NT2/D1 (cell line): Measurements from ENCODE around the gene CATSPERD.

Source experiments
- DNase-seq: peaks from one replicate; pipeline ENCODE4 v3.0.0-alpha.2; 2011; ENCODE audit warnings: low read depth, low spot score
- H3K27me3 ChIP-seq: 2 replicates; pipeline ENCODE4 v1.6.0; 2011; ENCODE audit warnings: mild to moderate bottlenecking; ENCODE audit not compliant: insufficient read length, insufficient read depth
- H3K36me3 ChIP-seq: 2 replicates; pipeline ENCODE4 v1.6.1; 2011; ENCODE audit warnings: mild to moderate bottlenecking, low read length, mixed read lengths; ENCODE audit not compliant: insufficient read depth, insufficient read length
- H3K4me1 ChIP-seq: 2 replicates; pipeline ENCODE4 v1.5.1; 2011; ENCODE audit not compliant: insufficient read depth, insufficient read length
- H3K4me3 ChIP-seq: 2 replicates; pipeline ENCODE4 v1.5.1; 2011; ENCODE audit warnings: low read depth; ENCODE audit not compliant: insufficient read length
- H3K9ac ChIP-seq: 2 replicates; pipeline ENCODE4 v1.6.0; 2011; ENCODE audit warnings: low read depth; ENCODE audit not compliant: insufficient read length
- H3K9me3 ChIP-seq: 2 replicates; pipeline ENCODE4 v1.5.1; 2011; ENCODE audit warnings: mild to moderate bottlenecking, low read length; ENCODE audit not compliant: insufficient read depth
- SUZ12 ChIP-seq: IDR thresholded peaks from 2 replicates; pipeline ENCODE4 v1.6.1; 2011; ENCODE audit not compliant: insufficient read length, insufficient read depth; ENCODE audit errors: extremely low read depth
- YY1 ChIP-seq: IDR thresholded peaks from 2 replicates; pipeline ENCODE4 v1.6.1; 2011; ENCODE audit not compliant: insufficient read length, insufficient read depth
- ZNF274 ChIP-seq: IDR thresholded peaks from 2 replicates; pipeline ENCODE4 v1.6.1; 2011; ENCODE audit warnings: mild to moderate bottlenecking, low read depth, low read length

Gene CATSPERD

GRCh38 chr19:5786593-5787408 is 66.4 kb downstream of the CATSPERD start:
- peaks cover 79% of the 10 kb centered on the region for H3K36me3 ChIP-seq

GRCh38 chr19:5787409-5788182 is 67.2 kb downstream of the CATSPERD start:
- H3K4me3 ChIP-seq, result no peak overlapping the region
- peaks cover 71% of the 10 kb centered on the region for H3K36me3 ChIP-seq
- H3K9ac ChIP-seq, result no peak overlapping the region
- DNase-seq, result no peak
- H3K9me3 ChIP-seq, result no peaks in the 10 kb centered on the region
- H3K27me3 ChIP-seq, result no peaks in the 10 kb centered on the region
- no peak for TF ChIP-seq ZNF274
- peaks cover 5% of the 10 kb centered on the region for H3K4me1 ChIP-seq

More at GRCh38 chr19:5786593-5787408, 66.4 kb downstream of the CATSPERD start:
- DNase-seq, result no peak
- peaks cover 5% of the 10 kb centered on the region for H3K4me1 ChIP-seq
- H3K9ac ChIP-seq, result no peak overlapping the region
- TF ChIP-seq YY1, result no peak
- no peak for TF ChIP-seq ZNF274
- no peak for TF ChIP-seq SUZ12
- H3K4me3 ChIP-seq, result no peak overlapping the region
- no peaks in the 10 kb centered on the region for H3K27me3 ChIP-seq
- H3K9me3 ChIP-seq, result no peaks in the 10 kb centered on the region

DNA sequence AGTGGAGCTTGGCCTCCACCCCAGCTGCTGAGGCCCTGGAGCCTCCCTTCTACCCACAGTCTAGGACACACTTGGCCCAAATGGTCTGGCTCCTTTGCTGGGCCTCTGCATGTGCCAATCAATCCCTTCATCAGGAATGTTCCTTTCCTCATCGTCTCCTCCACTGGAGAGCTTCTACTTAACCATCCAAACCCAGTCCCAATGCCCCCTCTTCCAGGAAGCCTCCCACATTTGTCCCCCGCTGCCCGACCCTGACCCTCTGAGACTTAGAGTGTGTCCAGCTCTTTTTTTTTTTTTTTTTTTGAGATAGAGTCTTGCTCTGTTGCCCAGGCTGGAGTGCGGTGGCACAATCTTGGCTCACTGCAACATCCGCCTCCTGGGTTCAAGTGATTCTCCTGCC is 68.0 kb downstream of the CATSPERD start:
- Histone ChIP-seq H3K4me1 (peaks cover 5% of the 10 kb centered on the region), H3K9ac (no peak overlapping the region), H3K36me3 (peaks cover 64% of the 10 kb centered on the region), H3K4me3 (no peak overlapping the region), H3K9me3 (no peaks in the 10 kb centered on the region), H3K27me3 (no peaks in the 10 kb centered on the region)
- no peak for DNase-seq
- TF ChIP-seq ZNF274, result no peak
- TF ChIP-seq SUZ12, result no peak
- TF ChIP-seq YY1, result no peak

GRCh38 chr19:5789351-5789761 is 68.9 kb downstream of the CATSPERD start:
- Histone ChIP-seq H3K9ac (no peak overlapping the region), H3K36me3 (peaks cover 57% of the 10 kb centered on the region), H3K27me3 (no peaks in the 10 kb centered on the region), H3K4me1 (peaks cover 5% of the 10 kb centered on the region), H3K4me3 (no peak overlapping the region), H3K9me3 (no peaks in the 10 kb centered on the region)
- no peak for DNase-seq
- TF ChIP-seq YY1 (no peak), SUZ12 (no peak), ZNF274 (no peak)

DNA sequence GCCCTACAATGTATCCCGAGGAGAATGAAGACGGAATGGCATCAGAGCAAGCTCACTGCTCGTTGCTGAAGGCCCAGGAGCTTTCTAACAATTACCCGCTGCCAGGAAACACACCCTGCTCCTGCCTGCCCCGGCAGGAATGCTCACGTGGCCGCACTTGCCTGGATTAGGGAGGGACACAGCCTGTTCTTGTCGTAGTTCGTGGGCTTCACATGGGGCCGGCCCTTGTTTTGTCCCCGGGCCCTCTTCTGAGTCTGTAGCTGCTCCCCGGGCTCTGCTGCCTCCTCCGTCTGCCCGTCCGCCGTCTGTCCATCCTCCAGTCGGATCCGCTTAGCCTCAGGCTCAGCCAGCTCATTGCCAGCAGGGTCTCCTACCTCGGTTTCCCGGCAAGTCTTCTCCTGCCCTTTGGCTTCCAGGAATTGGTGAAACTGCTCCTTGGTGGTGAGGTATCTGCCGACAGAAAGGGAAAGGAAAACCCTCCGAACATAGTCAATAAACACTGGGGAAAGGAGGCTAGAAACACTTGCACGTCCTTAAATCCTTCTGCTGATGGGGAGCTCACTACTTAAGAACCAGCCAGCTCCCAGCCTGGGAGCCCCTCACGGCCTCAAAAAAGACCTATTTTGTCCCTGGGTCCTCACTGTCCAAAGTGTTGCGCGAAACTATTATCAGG is 69.6 kb downstream of the CATSPERD start:
- H3K9ac ChIP-seq, result peak overlapping the region; percentile 43
- peaks cover 5% of the 10 kb centered on the region for H3K4me1 ChIP-seq
- TF ChIP-seq SUZ12 (no peak), YY1 (no peak), ZNF274 (no peak)
- H3K4me3 ChIP-seq, result peak overlapping the region; percentile 88
- DNase-seq, result no peak
- no peaks in the 10 kb centered on the region for H3K27me3 ChIP-seq
- H3K9me3 ChIP-seq, result no peaks in the 10 kb centered on the region
- peaks cover 50% of the 10 kb centered on the region for H3K36me3 ChIP-seq

DNA sequence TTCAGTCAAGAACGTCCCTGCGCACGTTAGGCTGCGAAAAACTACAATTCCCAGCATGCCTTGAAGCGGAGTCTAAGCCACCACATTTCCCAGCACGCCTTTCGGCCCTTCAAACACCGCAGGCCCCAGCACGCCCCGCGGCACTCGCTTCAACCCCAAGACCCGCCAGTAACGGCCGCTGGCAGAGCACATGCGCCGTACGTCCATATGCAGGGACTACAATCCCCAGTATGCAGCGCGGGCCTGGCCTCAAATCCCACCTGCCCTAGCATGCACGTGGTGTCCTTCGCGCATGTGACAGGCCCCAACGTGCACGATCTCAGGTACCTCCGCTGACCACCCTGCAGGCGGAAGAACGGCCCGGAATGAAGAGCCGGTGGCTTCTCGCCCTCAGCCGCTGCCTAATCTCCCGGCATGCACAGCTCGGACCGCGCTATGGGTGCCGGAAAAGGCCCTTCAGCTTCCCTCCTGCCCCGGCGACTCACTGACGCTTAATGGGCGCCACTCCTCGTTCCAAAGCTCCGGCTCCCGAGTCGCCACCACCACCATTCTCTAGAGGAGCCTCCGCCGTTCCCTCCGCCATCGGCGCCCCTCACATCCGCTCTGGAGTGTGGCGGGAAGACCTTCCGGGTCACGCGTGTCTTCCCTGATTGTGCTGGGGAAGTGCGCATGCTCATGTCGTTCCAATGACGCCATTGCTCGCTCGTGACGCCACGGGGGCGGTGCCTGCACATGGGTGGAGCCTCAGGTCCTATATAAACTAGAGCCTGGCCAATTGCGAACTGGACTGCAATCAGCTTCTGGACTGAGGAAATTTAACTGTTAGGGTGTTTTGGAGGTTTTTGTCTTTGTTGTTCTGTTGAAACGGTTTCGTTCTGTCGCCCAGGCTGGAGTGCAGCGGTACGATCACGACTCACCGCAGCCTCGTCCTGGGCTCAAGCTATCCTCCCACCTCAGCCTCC is 70.4 kb downstream of the CATSPERD start, which contains the start of gene DUS3L:
TSS of gene DUS3L (minus strand) at position 605 of the 962 bp plus-strand sequence. CDS start at position 583, 22 bp downstream.
- H3K27me3 ChIP-seq, result no peaks in the 10 kb centered on the region
- H3K9ac ChIP-seq, result peak within 1 kb of the TSS; percentile 97
- peak; percentile 98 for DNase-seq
- peak within 1 kb of the TSS; percentile 88 for H3K4me3 ChIP-seq
- TF ChIP-seq SUZ12 (no peak), ZNF274 (no peak), YY1 (peak; percentile 26)
- H3K9me3 ChIP-seq, result no peaks in the 10 kb centered on the region
- H3K4me1 ChIP-seq, result peaks cover 5% of the 10 kb centered on the region
- H3K36me3 ChIP-seq, result peaks cover 42% of the 10 kb centered on the region
